ENCODE measurements around the gene KAT2B. TPM values are rescaled to one million over a fixed set of nuclear protein-coding genes. Genes with fewer than 3 reads are reported as not detected.

KAT2B gene
- total RNA-seq, 1 experiment from 2014 or later, result 4.6 TPM

DNA sequence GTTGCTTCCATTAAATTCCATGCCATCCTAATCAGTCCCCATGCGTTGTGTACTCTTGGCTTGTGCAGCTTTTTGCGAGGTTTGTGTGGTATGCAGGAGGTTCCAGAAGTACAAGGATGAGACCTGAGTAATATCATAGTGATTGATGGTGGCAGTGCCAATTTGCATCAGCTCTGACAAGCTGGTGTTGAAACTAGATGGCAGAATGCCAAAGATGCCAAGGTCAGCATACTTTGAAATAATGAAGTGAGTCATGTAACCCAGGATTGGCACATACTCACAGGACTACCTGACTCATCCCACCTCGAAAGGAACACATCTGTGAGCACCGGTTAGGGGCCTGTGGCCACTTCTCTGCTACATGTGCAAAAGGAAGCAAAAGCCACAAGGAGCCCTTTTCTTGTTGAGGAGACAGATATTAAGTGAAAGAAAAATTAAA is 14.3 kb downstream of the KAT2B start:
- peak; percentile 37 for DNase-seq (ENCODE audit: low spot score)
- CTCF ChIA-PET, result no interaction called here
- no peak for TF ChIP-seq EZH2 (IDR thresholded peaks at IDR 0.05; ENCODE audit: borderline replicate concordance, low read depth, low read length, poor library complexity, severe bottlenecking)
- TF ChIP-seq, protein P1, sequence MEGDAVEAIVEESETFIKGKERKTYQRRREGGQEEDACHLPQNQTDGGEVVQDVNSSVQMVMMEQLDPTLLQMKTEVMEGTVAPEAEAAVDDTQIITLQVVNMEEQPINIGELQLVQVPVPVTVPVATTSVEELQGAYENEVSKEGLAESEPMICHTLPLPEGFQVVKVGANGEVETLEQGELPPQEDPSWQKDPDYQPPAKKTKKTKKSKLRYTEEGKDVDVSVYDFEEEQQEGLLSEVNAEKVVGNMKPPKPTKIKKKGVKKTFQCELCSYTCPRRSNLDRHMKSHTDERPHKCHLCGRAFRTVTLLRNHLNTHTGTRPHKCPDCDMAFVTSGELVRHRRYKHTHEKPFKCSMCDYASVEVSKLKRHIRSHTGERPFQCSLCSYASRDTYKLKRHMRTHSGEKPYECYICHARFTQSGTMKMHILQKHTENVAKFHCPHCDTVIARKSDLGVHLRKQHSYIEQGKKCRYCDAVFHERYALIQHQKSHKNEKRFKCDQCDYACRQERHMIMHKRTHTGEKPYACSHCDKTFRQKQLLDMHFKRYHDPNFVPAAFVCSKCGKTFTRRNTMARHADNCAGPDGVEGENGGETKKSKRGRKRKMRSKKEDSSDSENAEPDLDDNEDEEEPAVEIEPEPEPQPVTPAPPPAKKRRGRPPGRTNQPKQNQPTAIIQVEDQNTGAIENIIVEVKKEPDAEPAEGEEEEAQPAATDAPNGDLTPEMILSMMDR (conservative IDR thresholded peaks at IDR 0.05; ENCODE audit: low read depth, low read length), result no peak

DNA sequence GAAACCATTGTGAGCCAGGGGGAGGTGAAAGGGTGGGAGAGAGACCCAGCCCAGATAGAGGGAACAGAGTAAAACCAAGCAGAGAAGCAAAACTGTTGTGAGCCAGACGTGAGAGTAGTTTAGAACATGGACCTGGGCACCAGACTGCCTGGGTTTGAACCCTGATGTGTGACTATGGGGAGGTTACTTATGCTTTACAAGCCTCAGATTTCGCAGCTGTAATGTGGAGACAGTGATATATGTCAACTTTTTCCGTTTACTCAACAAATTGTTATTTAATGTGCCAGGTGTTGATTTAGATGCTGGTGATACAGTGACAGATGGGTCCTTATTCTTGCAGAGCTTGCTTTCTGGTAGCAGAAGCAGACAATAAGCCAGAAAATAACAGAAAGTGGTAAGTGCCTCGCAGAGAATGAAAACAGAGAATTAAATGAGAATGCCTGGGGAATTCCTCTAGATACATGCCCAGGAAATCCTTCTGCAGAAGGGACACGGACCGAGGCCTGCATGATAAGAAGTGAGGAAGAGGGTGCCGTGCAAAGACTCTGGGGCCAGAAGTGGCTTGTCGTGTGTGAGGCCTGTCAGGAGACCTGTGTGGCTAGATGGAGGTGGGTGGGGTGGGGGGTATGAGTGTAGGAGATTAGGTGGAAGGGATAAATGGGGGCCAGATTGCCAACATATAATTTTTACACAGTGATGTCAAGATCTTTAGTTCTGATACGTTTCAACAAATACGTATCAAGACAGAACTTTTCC is 15.0 kb downstream of the KAT2B start:
- Histone ChIP-seq H3K27ac (ENCODE audit: low read depth, low read length, poor library complexity, severe bottlenecking) (no peak overlapping the region), H3K9me3 (ENCODE audit: low read depth, low read length, poor library complexity, severe bottlenecking) (no peaks in the 10 kb centered on the region), H3K27me3 (replicated peaks; ENCODE audit: insufficient read depth, low read depth, low read length, poor library complexity) (no peaks in the 10 kb centered on the region), H3K36me3 (ENCODE audit: insufficient read depth, low read length, poor library complexity, severe bottlenecking) (no peaks in the 10 kb centered on the region), H3K4me3 (ENCODE audit: low read depth, low read length, poor library complexity, severe bottlenecking) (no peak overlapping the region), H3K4me1 (ENCODE audit: insufficient read depth, low read length, poor library complexity, severe bottlenecking) (no peaks in the 10 kb centered on the region)
- intact Hi-C loops (cut with micrococcal nuclease; ENCODE audit: unreplicated experiment), result no loop called here
- TF ChIP-seq EZH2 (IDR thresholded peaks at IDR 0.05; ENCODE audit: borderline replicate concordance, low read depth, low read length, poor library complexity, severe bottlenecking), result no peak
- TF ChIP-seq, protein P1 (conservative IDR thresholded peaks at IDR 0.05; ENCODE audit: low read depth, low read length), result no peak
- ChIA-PET POLR2A (ENCODE audit: low non-redundant PET) (no interaction called here), CTCF (no interaction called here)
- no TSS peak for BruUV-seq (replicated peaks)
- DNase-seq (ENCODE audit: low spot score), result no peak

More for the DNA sequence above, 14.3 kb downstream of the KAT2B start:
- no peaks in the 10 kb centered on the region for H3K9me3 ChIP-seq (ENCODE audit: low read depth, low read length, poor library complexity, severe bottlenecking)
- H3K27me3 ChIP-seq (replicated peaks; ENCODE audit: insufficient read depth, low read depth, low read length, poor library complexity), result no peaks in the 10 kb centered on the region
- no TSS peak for BruUV-seq (replicated peaks)
- no peaks in the 10 kb centered on the region for H3K4me1 ChIP-seq (ENCODE audit: insufficient read depth, low read length, poor library complexity, severe bottlenecking)
- intact Hi-C loops (cut with micrococcal nuclease; ENCODE audit: unreplicated experiment), result no loop called here
- POLR2A ChIA-PET (ENCODE audit: low non-redundant PET), result no interaction called here
- no peaks in the 10 kb centered on the region for H3K36me3 ChIP-seq (ENCODE audit: insufficient read depth, low read length, poor library complexity, severe bottlenecking)
- H3K27ac ChIP-seq (ENCODE audit: low read depth, low read length, poor library complexity, severe bottlenecking), result no peak overlapping the region
- no peak overlapping the region for H3K4me3 ChIP-seq (ENCODE audit: low read depth, low read length, poor library complexity, severe bottlenecking)

- intact Hi-C loops (cut with micrococcal nuclease; ENCODE audit: unreplicated experiment), result no loop called here
- Histone ChIP-seq H3K27me3 (replicated peaks; ENCODE audit: insufficient read depth, low read depth, low read length, poor library complexity) (no peaks in the 10 kb centered on the region), H3K9me3 (ENCODE audit: low read depth, low read length, poor library complexity, severe bottlenecking) (no peaks in the 10 kb centered on the region), H3K36me3 (ENCODE audit: insufficient read depth, low read length, poor library complexity, severe bottlenecking) (no peaks in the 10 kb centered on the region), H3K4me1 (ENCODE audit: insufficient read depth, low read length, poor library complexity, severe bottlenecking) (no peaks in the 10 kb centered on the region), H3K27ac (ENCODE audit: low read depth, low read length, poor library complexity, severe bottlenecking) (no peak overlapping the region), H3K4me3 (ENCODE audit: low read depth, low read length, poor library complexity, severe bottlenecking) (no peak overlapping the region)
- no peak for DNase-seq (ENCODE audit: low spot score)
- BruUV-seq (replicated peaks), result no TSS peak
- POLR2A ChIA-PET (ENCODE audit: low non-redundant PET), result no interaction called here
- CTCF ChIA-PET, result no interaction called here
- no peak for TF ChIP-seq EZH2 (IDR thresholded peaks at IDR 0.05; ENCODE audit: borderline replicate concordance, low read depth, low read length, poor library complexity, severe bottlenecking)
- TF ChIP-seq, protein P1 (conservative IDR thresholded peaks at IDR 0.05; ENCODE audit: low read depth, low read length), result no peak
Observed at GRCh38 chr3:20055842-20056241, 15.6 kb downstream of the KAT2B start.
